H1 (cell line): ENCODE data around the gene SIRT3. TPM values are rescaled to one million over a fixed set of nuclear protein-coding genes. Genes with fewer than 3 reads are reported as not detected.

ENCODE experiments used
- CTCF ChIA-PET: fragments of 300-600 bp; sonication (Branson Sonifier 250); formaldehyde crosslinking; loops from one replicate; lab custom pipeline; 2021; ENCODE audit not compliant: partially characterized antibody; lab: Charles Lee
- POLR2A ChIA-PET: fragments of 300-600 bp; sonication (Branson Sonifier 250); formaldehyde crosslinking; loops from one replicate; lab custom pipeline; 2021; ENCODE audit warnings: inconsistent platforms; ENCODE audit not compliant: partially characterized antibody; lab: Charles Lee
- DNase-seq, 2 experiments: peaks; one replicate each; pipeline versions ENCODE4 v3.0.0 to v3.0.0-alpha.2; 2010 to 2022; ENCODE audit warnings: low spot score in 2 of 2, low read depth in 1 of 2, mixed read lengths in 1 of 2
- FAIRE-seq: peaks from 2 replicates; lab custom pipeline; 2011; peaks lifted over from hg19 to GRCh38; lab: Jason Lieb, UNC
- H2AFZ ChIP-seq: 2 replicates; pipeline ENCODE4 v1.8.1; 2012; ENCODE audit warnings: low read length, inconsistent platforms
- H2AK5ac ChIP-seq: 2 replicates; pipeline ENCODE4 v1.6.1; 2013; ENCODE audit warnings: low read depth, low read length
- H2BK120ac ChIP-seq: replicated peaks from 2 replicates; pipeline ENCODE3; 2013; ENCODE audit warnings: low read depth, low read length, inconsistent platforms
- H2BK12ac ChIP-seq: 2 replicates; pipeline ENCODE4 v1.6.1; 2013; ENCODE audit warnings: low read depth, low read length
- H2BK15ac ChIP-seq: 2 replicates; pipeline ENCODE4 v1.6.1; 2013; ENCODE audit warnings: low read length
- H2BK20ac ChIP-seq: 2 replicates; pipeline ENCODE4 v1.6.1; 2013; ENCODE audit warnings: low read length
- H2BK5ac ChIP-seq: 2 replicates; pipeline ENCODE4 v1.6.1; 2013; ENCODE audit warnings: low read depth, low read length
- H3K14ac ChIP-seq: 2 replicates; pipeline ENCODE4 v1.6.1; 2013; ENCODE audit warnings: inconsistent platforms; ENCODE audit not compliant: insufficient read length
- H3K18ac ChIP-seq: 2 replicates; pipeline ENCODE4 v1.6.1; 2013; ENCODE audit warnings: low read length; ENCODE audit errors: extremely low read depth
- H3K23ac ChIP-seq: 2 replicates; pipeline ENCODE4 v1.6.1; 2013; ENCODE audit warnings: inconsistent platforms; ENCODE audit not compliant: insufficient read length
- H3K23me2 ChIP-seq: 2 replicates; pipeline ENCODE4 v1.6.1; 2013; ENCODE audit warnings: low read depth, low read length
- H3K27ac ChIP-seq: 2 replicates; pipeline ENCODE4 v1.6.1; 2011; ENCODE audit warnings: low read depth, low read length, inconsistent platforms
- H3K27me3 ChIP-seq, 4 experiments: replicated peaks in 1 of 4; 1 replicate in 1 of 4; 2 replicates in 3 of 4; pipeline versions ENCODE4 v1.6.1 to v1.8.1; 2011 to 2013; ENCODE audit warnings: low read length in 3 of 4, mild to moderate bottlenecking in 3 of 4, inconsistent platforms in 2 of 4, mixed read lengths in 2 of 4, moderate library complexity in 1 of 4; ENCODE audit not compliant: control insufficient read depth in 3 of 4, insufficient read depth in 3 of 4; ENCODE audit errors: extremely low read depth in 1 of 4
- H3K36me3 ChIP-seq, 4 experiments: 2 replicates each; pipeline versions ENCODE4 v1.6.1 to v1.8.1; 2011 to 2013; ENCODE audit warnings: mild to moderate bottlenecking in 4 of 4, low read length in 3 of 4, moderate library complexity in 2 of 4, control low read depth in 1 of 4, inconsistent platforms in 1 of 4; ENCODE audit not compliant: insufficient read depth in 4 of 4, control insufficient read depth in 2 of 4
- H3K4ac ChIP-seq: replicated peaks from 2 replicates; pipeline ENCODE3; 2013; ENCODE audit warnings: low read length, low read depth, mixed read lengths, inconsistent platforms; ENCODE audit not compliant: insufficient read length
- H3K4me1 ChIP-seq, 4 experiments: replicated peaks in 1 of 4; 1 replicate in 1 of 4; 2 replicates in 3 of 4; pipeline versions ENCODE4 v1.6.1 to v1.8.1; 2011 to 2013; ENCODE audit warnings: low read length in 3 of 4, inconsistent platforms in 2 of 4, mixed read lengths in 1 of 4; ENCODE audit not compliant: insufficient read depth in 4 of 4, control insufficient read depth in 3 of 4
- H3K4me2 ChIP-seq, 2 experiments: 2 replicates each; pipeline versions ENCODE4 v1.6.1 to v1.8.1; 2011 to 2013; ENCODE audit warnings: low read depth in 2 of 2, low read length in 2 of 2, control low read depth in 1 of 2, inconsistent platforms in 1 of 2, mild to moderate bottlenecking in 1 of 2; ENCODE audit not compliant: insufficient read depth in 1 of 2
- H3K4me3 ChIP-seq, 4 experiments: fragments of 200-600, 300-600 bp in 1 of 4; sonication (generic), shearing (Covaris generic), sonication (Bioruptor Twin) in 1 of 4; 2 replicates each; pipeline versions ENCODE4 v1.5.1 to v1.8.1; 2011 to 2016; ENCODE audit warnings: low read length in 4 of 4, low read depth in 3 of 4, control low read depth in 2 of 4, inconsistent platforms in 2 of 4, mild to moderate bottlenecking in 2 of 4, mixed read lengths in 1 of 4, moderate library complexity in 1 of 4; ENCODE audit not compliant: insufficient read depth in 2 of 4; ENCODE audit errors: extremely low read depth in 1 of 4
- H3K56ac ChIP-seq: replicated peaks from 2 replicates; pipeline ENCODE3; 2013; ENCODE audit warnings: low read depth, mild to moderate bottlenecking, mixed read lengths, low read length, inconsistent platforms; ENCODE audit not compliant: insufficient read length
- H3K79me1 ChIP-seq: 2 replicates; pipeline ENCODE4 v1.6.1; 2013; ENCODE audit warnings: low read depth, low read length, control low read depth
- H3K79me2 ChIP-seq, 2 experiments: 2 replicates each; pipeline versions ENCODE4 v1.6.1 to v1.8.1; 2012 to 2013; ENCODE audit warnings: low read length in 2 of 2, mild to moderate bottlenecking in 2 of 2, inconsistent platforms in 1 of 2; ENCODE audit not compliant: insufficient read depth in 2 of 2, control insufficient read depth in 1 of 2
- H3K9ac ChIP-seq, 4 experiments: replicated peaks in 1 of 4; 1 replicate in 1 of 4; 2 replicates in 3 of 4; pipeline versions ENCODE4 v1.6.1 to v1.8.1; 2011 to 2013; ENCODE audit warnings: low read depth in 3 of 4, low read length in 3 of 4, control low read depth in 2 of 4, mild to moderate bottlenecking in 2 of 4, moderate library complexity in 2 of 4, inconsistent platforms in 1 of 4; ENCODE audit errors: extremely low read depth in 1 of 4
- H3K9me3 ChIP-seq, 2 experiments: 2 replicates each; pipeline versions ENCODE4 v1.6.1 to v1.8.1; 2012 to 2013; ENCODE audit warnings: mild to moderate bottlenecking in 2 of 2, moderate library complexity in 2 of 2, control low read depth in 1 of 2, inconsistent platforms in 1 of 2, low read depth in 1 of 2, low read length in 1 of 2, mixed read lengths in 1 of 2; ENCODE audit not compliant: insufficient read depth in 2 of 2
- H4K20me1 ChIP-seq, 2 experiments: replicated peaks in 1 of 2; 2 replicates each; pipeline versions ENCODE3 to v1.8.1; 2011 to 2013; ENCODE audit warnings: inconsistent platforms in 2 of 2, low read length in 2 of 2, mild to moderate bottlenecking in 1 of 2; ENCODE audit not compliant: insufficient read depth in 2 of 2, control insufficient read depth in 1 of 2
- H4K5ac ChIP-seq: 2 replicates; pipeline ENCODE4 v1.6.1; 2013; ENCODE audit warnings: low read length, low read depth, mixed read lengths, inconsistent platforms; ENCODE audit not compliant: insufficient read length
- H4K8ac ChIP-seq: 2 replicates; pipeline ENCODE4 v1.8.0; 2013; ENCODE audit warnings: mild to moderate bottlenecking, moderate library complexity, low read length, inconsistent platforms; ENCODE audit not compliant: insufficient read depth; ENCODE audit errors: extremely low read depth
- H4K91ac ChIP-seq: replicated peaks from 2 replicates; pipeline ENCODE3; 2013; ENCODE audit warnings: low read length, mixed read lengths, inconsistent platforms; ENCODE audit not compliant: insufficient read length
- BCL11A ChIP-seq, 2 experiments: IDR thresholded peaks; one replicate each; pipeline ENCODE4 v1.6.1; 2011; ENCODE audit warnings: low read depth in 2 of 2, low read length in 2 of 2, mild to moderate bottlenecking in 2 of 2
- BRCA1 ChIP-seq: IDR thresholded peaks from 2 replicates; pipeline ENCODE4 v1.6.1; 2012; ENCODE audit warnings: low read depth, low read length, improper control_type of control experiment
- EP300 ChIP-seq, 2 experiments: IDR thresholded peaks; 1 replicate in 1 of 2; 2 replicates in 1 of 2; pipeline ENCODE4 v1.6.1; 2011 to 2012; ENCODE audit warnings: low read depth in 2 of 2, low read length in 2 of 2, mild to moderate bottlenecking in 2 of 2, borderline replicate concordance in 1 of 2, inconsistent platforms in 1 of 2, moderate library complexity in 1 of 2
- JUND ChIP-seq: IDR thresholded peaks from 2 replicates; pipeline ENCODE4 v1.6.1; 2011; ENCODE audit warnings: mild to moderate bottlenecking, improper control_type of control experiment, low read length
- POU5F1 ChIP-seq: IDR thresholded peaks from 2 replicates; pipeline ENCODE4 v1.6.1; 2011; ENCODE audit warnings: low read depth, mild to moderate bottlenecking, low read length, moderate library complexity
- RBBP5 ChIP-seq: IDR thresholded peaks from 2 replicates; pipeline ENCODE4 v1.7.1; 2012; ENCODE audit warnings: low read depth, mild to moderate bottlenecking, inconsistent platforms, low read length, moderate library complexity, borderline replicate concordance
- SAP30 ChIP-seq: fragments of 300-600 bp; sonication (generic); IDR thresholded peaks from 2 replicates; pipeline ENCODE4 v1.7.1; 2012; ENCODE audit warnings: low read length, moderate library complexity, mild to moderate bottlenecking, inconsistent platforms; ENCODE audit not compliant: insufficient read depth, insufficient replicate concordance
- YY1 ChIP-seq: IDR thresholded peaks from 2 replicates; pipeline ENCODE4 v1.6.1; 2011; ENCODE audit warnings: low read depth, mild to moderate bottlenecking, low read length
- whole genome bisulfite sequencing, 2 experiments: shearing (Covaris generic) in 1 of 2; methylation state at CpG; one replicate each; pipeline versions ENCODE4 v1.1.6 to v1.1.7; 2013 to 2015; ENCODE audit warnings: low lambda C conversion rate in 2 of 2, mixed read lengths in 2 of 2, inconsistent platforms in 1 of 2, low coverage in 1 of 2, missing lambda C conversion rate in 1 of 2; ENCODE audit not compliant: insufficient replicate concordance in 2 of 2, insufficient coverage in 1 of 2, insufficient read length in 1 of 2; ENCODE audit errors: extremely low coverage in 1 of 2, missing lambda C conversion rate in 1 of 2; 5-methylcytosine and 5-hydroxymethylcytosine counted together
- polyA plus RNA-seq, 7 experiments: library from polyadenylated mRNA; depleted of rRNA in 3 of 7; stranded (reverse) in 5 of 7; unstranded in 2 of 7; fragments of >200 nt in 5 of 7; fragments of 200-250 nt in 2 of 7; gene quantifications; 1 replicate in 5 of 7; 2 replicates in 1 of 7; 4 replicates in 1 of 7; pipeline versions ENCODE4 v1.2.1 to v1.2.3, GENCODE V29; 2011 to 2013; ENCODE audit warnings: missing spikeins in 2 of 7, mixed read lengths in 2 of 7
- total RNA-seq: library from RNA; stranded (reverse); fragmentation: NEBNext Ultra II Directional; extraction: Animal tissue kit (Norgen Biotek cat#: 25700); gene quantifications from 2 replicates; pipeline ENCODE4 v1.2.1, GENCODE V29; 2021
- TF ChIP-seq, protein P1 (sequence below): IDR thresholded peaks from 2 replicates; pipeline ENCODE4 v1.6.1; 2012; ENCODE audit warnings: low read length, inconsistent platforms

SIRT3 gene
- total and polyA plus RNA-seq, 2 of the 8 experiments (the other 6 are each of a cell fraction or from before 2014, with no cell fraction given): 14.3 to 21.6 TPM

DNA sequence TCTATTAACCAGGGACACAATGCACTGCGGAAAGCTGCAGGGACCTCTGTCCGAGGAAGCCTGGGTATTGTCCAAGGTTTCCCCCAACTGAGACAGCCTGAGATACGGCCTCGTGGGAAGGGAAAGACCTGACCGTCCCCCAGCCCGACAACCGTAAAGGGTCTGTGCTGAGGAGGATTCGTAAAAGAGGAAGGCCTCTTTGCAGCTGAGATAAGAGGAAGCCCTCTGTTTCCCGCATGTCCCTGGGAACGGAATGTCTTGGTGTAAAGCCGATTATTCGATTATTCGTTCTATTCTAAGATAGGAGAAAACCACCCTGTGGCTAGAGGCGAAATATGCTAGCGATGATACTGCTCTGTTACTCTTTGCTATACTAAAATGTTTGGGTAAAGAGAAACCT, 34.2 kb downstream of the SIRT3 start:
- Histone ChIP-seq H3K27me3 (no peaks in the 10 kb centered on the region), H3K4me3 (no peak overlapping the region), H2BK15ac (no peak overlapping the region), H3K56ac (no peak overlapping the region), H3K36me3 (peaks cover 0 to 10% (median 3%) of the 10 kb centered on the region in 4 experiments; a peak in 6 of 8 replicates), H3K79me1 (peaks cover 6% of the 10 kb centered on the region), H4K91ac (no peak overlapping the region), H4K5ac (no peak overlapping the region), H3K14ac (no peak overlapping the region), H3K4me1 (peaks cover 0 to 7% (median 3%) of the 10 kb centered on the region in 4 experiments; a peak in 5 of 7 replicates), H3K9me3 (peaks cover 0 to 9% of the 10 kb centered on the region in 2 experiments; a peak in 1 of 4 replicates), H3K4me2 (no peak overlapping the region), H2BK120ac (no peak overlapping the region), H3K4ac (no peak overlapping the region), H2AFZ (no peak overlapping the region), H2BK12ac (no peak overlapping the region), H3K79me2 (peaks cover 0 to 12% of the 10 kb centered on the region in 2 experiments; a peak in 3 of 4 replicates), H3K9ac (no peak overlapping the region), H2BK5ac (no peak overlapping the region), H3K23me2 (peaks cover 6% of the 10 kb centered on the region; the same call in 1 of the 2 replicates), H2AK5ac (no peak overlapping the region), H3K18ac (no peak overlapping the region), H3K27ac (no peak overlapping the region), H3K23ac (no peak overlapping the region), H2BK20ac (no peak overlapping the region), H4K8ac (no peak overlapping the region), H4K20me1 (peaks cover 0 to 27% of the 10 kb centered on the region in 2 experiments)
- WGBS, 2 experiments: 86% methylated on average over 15 of the region's 15 CpGs; no CpG with 5 or more reads in 1 of the 2 experiments
- no peak for FAIRE-seq
- ChIA-PET POLR2A (interaction anchor here (0.6 kb wide), 1 partner anchor 48 kb away, joined by 3 read pairs; no protein-coding TSS in a partner anchor), CTCF (interaction anchor here (2.0 kb wide), 1 partner anchor 161 kb away, joined by 7 read pairs; no protein-coding TSS in a partner anchor)
- no peak for DNase-seq
- no peak for TF ChIP-seq JUND
- no peak for TF ChIP-seq YY1
- no peak for TF ChIP-seq SAP30
- no peak for TF ChIP-seq POU5F1
- TF ChIP-seq BCL11A (IDR thresholded peaks at IDR 0.05; ENCODE audit: low read depth in 2 of 2, low read length in 2 of 2): no peak
- TF ChIP-seq BRCA1: no peak
- TF ChIP-seq RBBP5: no peak
- TF ChIP-seq, protein P1, sequence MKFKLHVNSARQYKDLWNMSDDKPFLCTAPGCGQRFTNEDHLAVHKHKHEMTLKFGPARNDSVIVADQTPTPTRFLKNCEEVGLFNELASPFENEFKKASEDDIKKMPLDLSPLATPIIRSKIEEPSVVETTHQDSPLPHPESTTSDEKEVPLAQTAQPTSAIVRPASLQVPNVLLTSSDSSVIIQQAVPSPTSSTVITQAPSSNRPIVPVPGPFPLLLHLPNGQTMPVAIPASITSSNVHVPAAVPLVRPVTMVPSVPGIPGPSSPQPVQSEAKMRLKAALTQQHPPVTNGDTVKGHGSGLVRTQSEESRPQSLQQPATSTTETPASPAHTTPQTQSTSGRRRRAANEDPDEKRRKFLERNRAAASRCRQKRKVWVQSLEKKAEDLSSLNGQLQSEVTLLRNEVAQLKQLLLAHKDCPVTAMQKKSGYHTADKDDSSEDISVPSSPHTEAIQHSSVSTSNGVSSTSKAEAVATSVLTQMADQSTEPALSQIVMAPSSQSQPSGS: no peak
- no peak for TF ChIP-seq EP300 (IDR thresholded peaks at IDR 0.05; ENCODE audit: borderline replicate concordance in 1 of 2, low read depth in 2 of 2, low read length in 2 of 2)
